Measurements from ENCODE around the gene RAB10.
"Not testable (repeated sequence)": the region's sequence is repeated elsewhere in the genome, so short reads cannot be mapped to it uniquely, and the experiment has no call there.

The RAB10 gene

DNA sequence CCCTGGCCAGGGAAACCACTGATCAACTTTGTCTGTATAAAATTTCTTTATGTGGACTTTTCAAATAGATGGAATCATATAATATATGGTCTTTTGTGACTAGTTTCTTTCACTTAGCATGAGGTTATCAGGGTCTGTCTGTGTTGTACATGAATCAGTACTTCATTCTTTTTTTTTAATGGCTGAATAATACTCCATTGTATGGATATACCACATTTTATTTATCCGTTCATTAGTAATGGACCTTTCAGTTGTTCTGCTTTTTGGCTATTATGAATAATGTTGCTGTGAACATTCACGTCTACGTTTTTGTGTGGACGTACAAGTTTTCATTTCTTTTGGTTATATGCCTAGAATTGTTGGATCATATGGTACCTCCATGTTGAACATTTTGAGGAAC, 69.9 kb downstream of the RAB10 start:
- H3K27me3 ChIP-seq (ENCODE audit: low read depth, low read length) = no peaks in the 10 kb centered on the region
- peaks cover 3 to 4% of the 10 kb centered on the region in 2 donors for H3K4me1 ChIP-seq (ENCODE audit: control insufficient read depth in 1 of 2, insufficient read depth in 2 of 2, low read length in 2 of 2)
- H3K9me3 ChIP-seq (ENCODE audit: control insufficient read depth in 1 of 2, low read length in 2 of 2) = no peaks in the 10 kb centered on the region
- peaks cover 4 to 16% of the 10 kb centered on the region in 2 donors for H3K36me3 ChIP-seq (ENCODE audit: control insufficient read depth in 1 of 2, insufficient read depth in 2 of 2, low read length in 2 of 2)
- no peak overlapping the region for H3K27ac ChIP-seq (ENCODE audit: low read length)
- no peak overlapping the region for H3K4me3 ChIP-seq (ENCODE audit: low read depth in 1 of 2, low read length in 2 of 2)

DNA sequence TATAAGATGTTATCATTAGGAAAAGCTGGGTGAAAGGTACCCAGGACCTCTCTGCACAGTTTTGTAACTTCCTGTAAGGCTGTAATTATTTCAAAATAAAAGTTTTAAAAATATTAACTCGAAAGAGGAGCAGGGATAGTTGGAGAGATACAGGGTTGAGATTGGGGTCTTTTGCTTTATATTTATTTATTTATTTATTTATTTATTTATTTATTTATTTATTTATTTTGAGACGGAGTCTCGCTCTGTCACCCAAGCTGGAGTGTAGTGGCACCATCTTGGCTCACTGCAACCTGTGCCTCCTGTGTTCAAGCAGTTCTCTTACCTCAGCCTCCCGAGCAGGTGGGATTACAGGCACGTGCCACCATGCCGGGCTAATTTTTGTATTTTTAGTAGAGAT, 74.8 kb downstream of the RAB10 start:
- H3K9me3 ChIP-seq (ENCODE audit: control insufficient read depth in 1 of 2, low read length in 2 of 2); H3K4me3 ChIP-seq (ENCODE audit: low read depth in 1 of 2, low read length in 2 of 2); H3K27me3 ChIP-seq (ENCODE audit: low read depth, low read length); H3K27ac ChIP-seq (ENCODE audit: low read length); H3K4me1 ChIP-seq (ENCODE audit: control insufficient read depth in 1 of 2, insufficient read depth in 2 of 2, low read length in 2 of 2): not testable (repeated sequence)
- H3K36me3 ChIP-seq (ENCODE audit: control insufficient read depth in 1 of 2, insufficient read depth in 2 of 2, low read length in 2 of 2) = peaks cover 13 to 25% of the 10 kb centered on the region in 2 donors

- Histone ChIP-seq H3K27ac (ENCODE audit: low read length) (no peak overlapping the region), H3K4me1 (ENCODE audit: control insufficient read depth in 1 of 2, insufficient read depth in 2 of 2, low read length in 2 of 2) (no peaks in the 10 kb centered on the region), H3K4me3 (ENCODE audit: low read depth in 1 of 2, low read length in 2 of 2) (no peak overlapping the region), H3K36me3 (ENCODE audit: control insufficient read depth in 1 of 2, insufficient read depth in 2 of 2, low read length in 2 of 2) (peaks cover 10 to 15% of the 10 kb centered on the region in 2 donors), H3K9me3 (ENCODE audit: control insufficient read depth in 1 of 2, low read length in 2 of 2) (no peaks in the 10 kb centered on the region), H3K27me3 (ENCODE audit: low read depth, low read length) (no peaks in the 10 kb centered on the region)
Measured at GRCh38 chr2:26112201-26112600, 78.3 kb downstream of the RAB10 start.

DNA sequence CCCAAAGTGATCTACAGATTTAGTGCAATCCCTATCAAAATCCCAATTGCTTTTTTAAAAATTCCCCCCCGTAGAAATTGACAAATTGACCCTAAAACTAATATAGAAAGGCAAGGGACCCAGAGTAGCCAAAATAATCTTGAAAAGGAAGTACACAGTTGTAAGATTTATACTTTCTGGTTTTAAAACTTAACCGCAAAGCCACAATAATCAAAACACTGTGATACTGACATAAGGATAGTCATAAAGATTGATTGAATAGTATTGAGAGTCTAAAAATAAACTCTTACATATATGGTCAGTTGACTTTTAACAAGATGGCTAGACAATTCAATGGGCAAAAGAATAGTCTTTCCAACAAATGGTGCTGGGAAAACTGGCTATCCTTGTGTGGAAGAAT, 80.3 kb downstream of the RAB10 start:
- Histone ChIP-seq H3K27me3 (ENCODE audit: low read depth, low read length) (no peaks in the 10 kb centered on the region), H3K4me3 (ENCODE audit: low read depth in 1 of 2, low read length in 2 of 2) (no peak overlapping the region), H3K9me3 (ENCODE audit: control insufficient read depth in 1 of 2, low read length in 2 of 2) (no peaks in the 10 kb centered on the region), H3K4me1 (ENCODE audit: control insufficient read depth in 1 of 2, insufficient read depth in 2 of 2, low read length in 2 of 2) (peaks cover 0 to 6% of the 10 kb centered on the region in 2 donors), H3K36me3 (ENCODE audit: control insufficient read depth in 1 of 2, insufficient read depth in 2 of 2, low read length in 2 of 2) (peaks cover 10 to 15% of the 10 kb centered on the region in 2 donors), H3K27ac (ENCODE audit: low read length) (no peak overlapping the region)

DNA sequence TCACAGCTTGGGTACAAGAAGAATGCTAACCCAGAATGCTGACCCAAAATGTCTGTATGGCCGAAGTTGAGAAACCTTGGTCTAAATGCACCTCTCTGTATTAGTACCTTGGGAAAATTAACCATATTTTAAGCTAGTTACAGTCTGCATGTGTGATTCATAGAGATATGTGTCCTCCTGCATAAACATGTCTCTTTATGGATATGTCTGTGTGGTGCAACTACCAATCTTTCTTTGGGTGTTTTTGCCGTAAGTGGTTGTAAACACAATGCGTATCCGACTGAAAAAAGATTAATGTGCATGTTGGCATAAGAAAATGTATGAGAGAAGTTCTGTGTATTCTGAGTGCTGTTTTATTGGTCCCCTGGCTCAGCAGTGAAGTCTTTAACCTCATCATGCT, 84.8 kb downstream of the RAB10 start:
- no peak overlapping the region for H3K27ac ChIP-seq (ENCODE audit: low read length)
- no peaks in the 10 kb centered on the region for H3K27me3 ChIP-seq (ENCODE audit: low read depth, low read length)
- no peaks in the 10 kb centered on the region for H3K9me3 ChIP-seq (ENCODE audit: control insufficient read depth in 1 of 2, low read length in 2 of 2)
- H3K4me3 ChIP-seq (ENCODE audit: low read depth in 1 of 2, low read length in 2 of 2) = no peak overlapping the region
- no peaks in the 10 kb centered on the region for H3K36me3 ChIP-seq (ENCODE audit: control insufficient read depth in 1 of 2, insufficient read depth in 2 of 2, low read length in 2 of 2)
- peaks cover 0 to 11% of the 10 kb centered on the region in 2 donors for H3K4me1 ChIP-seq (ENCODE audit: control insufficient read depth in 1 of 2, insufficient read depth in 2 of 2, low read length in 2 of 2)

- Histone ChIP-seq H3K27me3 (ENCODE audit: low read depth, low read length) (no peaks in the 10 kb centered on the region), H3K27ac (ENCODE audit: low read length) (no peak overlapping the region), H3K36me3 (ENCODE audit: control insufficient read depth in 1 of 2, insufficient read depth in 2 of 2, low read length in 2 of 2) (no peaks in the 10 kb centered on the region), H3K9me3 (ENCODE audit: control insufficient read depth in 1 of 2, low read length in 2 of 2) (no peaks in the 10 kb centered on the region), H3K4me1 (ENCODE audit: control insufficient read depth in 1 of 2, insufficient read depth in 2 of 2, low read length in 2 of 2) (peaks cover 0 to 11% of the 10 kb centered on the region in 2 donors), H3K4me3 (ENCODE audit: low read depth in 1 of 2, low read length in 2 of 2) (no peak overlapping the region)
Measured at GRCh38 chr2:26119521-26119920, 85.6 kb downstream of the RAB10 start.

GRCh38 chr2:26122630-26123029, 88.7 kb downstream of the RAB10 start:
- H3K27ac ChIP-seq (ENCODE audit: low read length) = no peak overlapping the region

GRCh38 chr2:26123426-26123825, 89.5 kb downstream of the RAB10 start:
- H3K27ac ChIP-seq (ENCODE audit: low read length) = no peak overlapping the region
- no peak overlapping the region for H3K4me3 ChIP-seq (ENCODE audit: low read depth in 1 of 2, low read length in 2 of 2)
- peaks cover 0 to 16% of the 10 kb centered on the region in 2 donors for H3K4me1 ChIP-seq (ENCODE audit: control insufficient read depth in 1 of 2, insufficient read depth in 2 of 2, low read length in 2 of 2)
- H3K36me3 ChIP-seq (ENCODE audit: control insufficient read depth in 1 of 2, insufficient read depth in 2 of 2, low read length in 2 of 2) = peaks cover 0 to 8% of the 10 kb centered on the region in 2 donors
- no peaks in the 10 kb centered on the region for H3K9me3 ChIP-seq (ENCODE audit: control insufficient read depth in 1 of 2, low read length in 2 of 2)
- H3K27me3 ChIP-seq (ENCODE audit: low read depth, low read length) = no peaks in the 10 kb centered on the region

More at GRCh38 chr2:26122630-26123029, 88.7 kb downstream of the RAB10 start:
- H3K4me3 ChIP-seq (ENCODE audit: low read depth in 1 of 2, low read length in 2 of 2) = no peak overlapping the region
- H3K27me3 ChIP-seq (ENCODE audit: low read depth, low read length) = no peaks in the 10 kb centered on the region
- H3K9me3 ChIP-seq (ENCODE audit: control insufficient read depth in 1 of 2, low read length in 2 of 2) = no peaks in the 10 kb centered on the region
- H3K36me3 ChIP-seq (ENCODE audit: control insufficient read depth in 1 of 2, insufficient read depth in 2 of 2, low read length in 2 of 2) = peaks cover 0 to under 1% of the 10 kb centered on the region in 2 donors
- peaks cover 0 to 16% of the 10 kb centered on the region in 2 donors for H3K4me1 ChIP-seq (ENCODE audit: control insufficient read depth in 1 of 2, insufficient read depth in 2 of 2, low read length in 2 of 2)

DNA sequence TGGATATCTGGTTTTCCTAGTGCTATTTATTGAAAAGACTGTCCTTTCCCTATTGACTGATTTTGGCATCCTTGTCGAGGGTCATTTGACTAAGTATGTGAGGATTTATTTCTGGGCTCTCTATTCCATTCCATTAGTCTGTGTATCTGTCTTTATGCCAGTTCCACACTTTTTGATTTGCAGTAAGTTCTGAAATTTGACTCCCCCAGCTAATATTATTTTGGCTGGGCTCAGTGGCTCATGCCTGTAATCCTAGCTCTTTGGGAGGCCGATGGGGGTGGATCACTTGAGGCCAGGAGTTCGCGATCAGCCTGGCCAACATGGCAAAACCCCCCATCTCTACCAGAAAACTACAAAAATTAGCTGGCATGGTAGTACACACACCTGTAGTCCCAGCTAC, 92.2 kb downstream of the RAB10 start:
- Histone ChIP-seq H3K9me3 (ENCODE audit: control insufficient read depth in 1 of 2, low read length in 2 of 2) (no peaks in the 10 kb centered on the region), H3K36me3 (ENCODE audit: control insufficient read depth in 1 of 2, insufficient read depth in 2 of 2, low read length in 2 of 2) (peaks cover 0 to 8% of the 10 kb centered on the region in 2 donors), H3K4me1 (ENCODE audit: control insufficient read depth in 1 of 2, insufficient read depth in 2 of 2, low read length in 2 of 2) (peaks cover 0 to 10% of the 10 kb centered on the region in 2 donors), H3K27ac (ENCODE audit: low read length) (no peak overlapping the region), H3K27me3 (ENCODE audit: low read depth, low read length) (no peaks in the 10 kb centered on the region), H3K4me3 (ENCODE audit: low read depth in 1 of 2, low read length in 2 of 2) (no peak overlapping the region)

- Histone ChIP-seq H3K27me3 (ENCODE audit: low read depth, low read length) (no peaks in the 10 kb centered on the region), H3K36me3 (ENCODE audit: control insufficient read depth in 1 of 2, insufficient read depth in 2 of 2, low read length in 2 of 2) (peaks cover 0 to 11% of the 10 kb centered on the region in 2 donors), H3K27ac (ENCODE audit: low read length) (no peak overlapping the region), H3K9me3 (ENCODE audit: control insufficient read depth in 1 of 2, low read length in 2 of 2) (no peaks in the 10 kb centered on the region), H3K4me3 (ENCODE audit: low read depth in 1 of 2, low read length in 2 of 2) (no peak overlapping the region), H3K4me1 (ENCODE audit: control insufficient read depth in 1 of 2, insufficient read depth in 2 of 2, low read length in 2 of 2) (peaks cover 0 to 5% of the 10 kb centered on the region in 2 donors)
Measured at GRCh38 chr2:26128176-26128575, 94.3 kb downstream of the RAB10 start.

- peaks cover 6 to 24% of the 10 kb centered on the region in 2 donors for H3K36me3 ChIP-seq (ENCODE audit: control insufficient read depth in 1 of 2, insufficient read depth in 2 of 2, low read length in 2 of 2)
- no peaks in the 10 kb centered on the region for H3K27me3 ChIP-seq (ENCODE audit: low read depth, low read length)
- H3K4me1 ChIP-seq (ENCODE audit: control insufficient read depth in 1 of 2, insufficient read depth in 2 of 2, low read length in 2 of 2) = peaks cover 0 to 5% of the 10 kb centered on the region in 2 donors
Measured at GRCh38 chr2:26130763-26131162, 96.9 kb downstream of the RAB10 start.

DNA sequence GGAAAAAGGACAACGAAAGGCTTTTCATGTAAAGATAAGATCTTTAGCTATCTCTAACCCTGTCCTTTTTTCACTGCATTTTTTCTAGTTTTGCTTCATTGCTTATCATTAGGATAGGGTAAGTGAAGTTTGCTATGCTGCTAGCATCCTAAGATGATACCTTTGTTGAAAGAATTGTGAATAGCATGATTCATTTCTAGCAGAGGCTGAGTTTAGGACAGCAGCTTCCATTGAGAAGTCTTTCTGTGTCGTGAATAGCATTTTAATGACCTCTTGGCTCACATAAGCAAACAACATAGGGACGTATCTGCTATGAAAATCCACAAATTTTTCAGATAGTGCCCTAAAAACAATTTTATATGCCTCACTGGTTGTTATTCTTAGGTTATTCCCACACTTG, 102.6 kb downstream of the RAB10 start:
- no peaks in the 10 kb centered on the region for H3K9me3 ChIP-seq (ENCODE audit: control insufficient read depth in 1 of 2, low read length in 2 of 2)
- H3K27ac ChIP-seq (ENCODE audit: low read length) = no peak overlapping the region
- no peak overlapping the region for H3K4me3 ChIP-seq (ENCODE audit: low read depth in 1 of 2, low read length in 2 of 2)
- peaks cover 6 to 19% of the 10 kb centered on the region in 2 donors for H3K36me3 ChIP-seq (ENCODE audit: control insufficient read depth in 1 of 2, insufficient read depth in 2 of 2, low read length in 2 of 2)
- H3K27me3 ChIP-seq (ENCODE audit: low read depth, low read length) = no peaks in the 10 kb centered on the region
- H3K4me1 ChIP-seq (ENCODE audit: control insufficient read depth in 1 of 2, insufficient read depth in 2 of 2, low read length in 2 of 2) = no peaks in the 10 kb centered on the region

More at GRCh38 chr2:26130763-26131162, 96.9 kb downstream of the RAB10 start:
- H3K4me3 ChIP-seq (ENCODE audit: low read depth in 1 of 2, low read length in 2 of 2) = no peak overlapping the region
- no peak overlapping the region for H3K27ac ChIP-seq (ENCODE audit: low read length)
- H3K9me3 ChIP-seq (ENCODE audit: control insufficient read depth in 1 of 2, low read length in 2 of 2) = no peaks in the 10 kb centered on the region

Data from muscle layer of duodenum (tissue), 2 donors.